Activated CD8-positive, alpha-beta memory T cell treated with anti-CD3 and anti-CD28 coated beads, Interleukin-2, amount 50 U/mL, for 1 hour (primary cell): Measurements from ENCODE around the gene TMED10.

Source experiments
- DNase-seq: peaks from one replicate; pipeline ENCODE4 v3.0.0-alpha.2; 2020; ENCODE audit errors: extremely low read depth

The TMED10 gene

GRCh38 chr14:75084513-75084912, 91.9 kb downstream of the TMED10 start:
- no peak for DNase-seq

DNA sequence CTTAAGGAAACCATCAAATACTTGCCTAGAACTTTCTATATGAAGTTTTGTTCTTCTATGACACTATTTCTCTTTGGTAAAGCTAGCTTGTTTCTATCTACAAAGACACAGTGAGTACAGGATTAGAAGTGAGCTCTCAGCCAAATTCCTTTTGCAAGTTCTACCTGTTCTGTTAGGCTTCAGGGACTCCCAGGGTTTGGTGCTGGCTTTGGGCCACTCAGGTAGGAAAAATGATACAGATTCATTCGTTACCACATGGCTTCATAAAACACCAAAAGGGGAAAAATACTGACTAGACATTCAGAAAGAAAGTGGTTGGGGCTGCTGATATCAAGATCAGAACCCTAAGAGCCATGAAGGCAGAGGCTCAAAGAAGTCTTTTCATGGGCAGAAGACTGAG, 93.1 kb downstream of the TMED10 start:
- no peak for DNase-seq

DNA sequence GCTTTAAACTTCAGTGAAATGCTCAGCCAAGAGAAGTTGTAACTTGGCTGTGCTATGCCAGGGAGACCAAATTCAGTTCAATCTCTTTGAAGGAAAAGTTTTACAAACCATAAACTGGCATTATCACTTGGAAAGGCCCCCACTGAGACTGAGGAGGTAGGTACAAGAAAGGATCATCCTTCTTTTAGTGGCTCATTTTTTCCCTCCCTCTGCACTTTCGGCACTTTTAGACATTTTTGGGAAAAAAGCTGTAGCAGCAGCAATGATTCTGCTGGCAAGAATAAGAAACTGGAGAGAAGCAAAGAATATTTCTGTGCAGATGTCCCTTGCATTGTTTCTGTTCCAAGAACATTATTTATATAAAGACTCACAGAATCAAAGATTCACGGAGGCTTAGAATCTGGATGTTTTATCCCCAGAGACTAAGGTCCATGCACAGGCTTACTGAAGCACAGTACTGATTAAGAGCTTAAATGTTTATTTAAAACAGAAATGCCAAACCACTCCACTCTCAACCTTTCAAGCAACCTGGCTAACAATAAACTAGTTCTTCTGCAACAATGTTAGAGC, 94.7 kb downstream of the TMED10 start:
- no peak for DNase-seq
